Fibroblast of mammary gland (primary cell): Measurements from ENCODE around the gene SLC25A25.
"Not testable (repeated sequence)": the region's sequence is repeated elsewhere in the genome, so short reads cannot be mapped to it uniquely, and the experiment has no call there.

Source experiments
- DNase-seq: peaks from one replicate; pipeline ENCODE4 v3.0.0-alpha.2; 2010; ENCODE audit warnings: low read depth
- H3K4me3 ChIP-seq: 2 replicates; pipeline ENCODE4 v1.5.1; 2011; ENCODE audit warnings: low read depth, mild to moderate bottlenecking, low read length, moderate library complexity; ENCODE audit not compliant: control insufficient read depth
- TF ChIP-seq, protein P1 (sequence below): conservative IDR thresholded peaks from 2 replicates; pipeline ENCODE4 v1.5.1; 2011; ENCODE audit warnings: low read depth, low read length, inconsistent platforms; ENCODE audit not compliant: control insufficient read depth, insufficient read depth

Gene SLC25A25

DNA sequence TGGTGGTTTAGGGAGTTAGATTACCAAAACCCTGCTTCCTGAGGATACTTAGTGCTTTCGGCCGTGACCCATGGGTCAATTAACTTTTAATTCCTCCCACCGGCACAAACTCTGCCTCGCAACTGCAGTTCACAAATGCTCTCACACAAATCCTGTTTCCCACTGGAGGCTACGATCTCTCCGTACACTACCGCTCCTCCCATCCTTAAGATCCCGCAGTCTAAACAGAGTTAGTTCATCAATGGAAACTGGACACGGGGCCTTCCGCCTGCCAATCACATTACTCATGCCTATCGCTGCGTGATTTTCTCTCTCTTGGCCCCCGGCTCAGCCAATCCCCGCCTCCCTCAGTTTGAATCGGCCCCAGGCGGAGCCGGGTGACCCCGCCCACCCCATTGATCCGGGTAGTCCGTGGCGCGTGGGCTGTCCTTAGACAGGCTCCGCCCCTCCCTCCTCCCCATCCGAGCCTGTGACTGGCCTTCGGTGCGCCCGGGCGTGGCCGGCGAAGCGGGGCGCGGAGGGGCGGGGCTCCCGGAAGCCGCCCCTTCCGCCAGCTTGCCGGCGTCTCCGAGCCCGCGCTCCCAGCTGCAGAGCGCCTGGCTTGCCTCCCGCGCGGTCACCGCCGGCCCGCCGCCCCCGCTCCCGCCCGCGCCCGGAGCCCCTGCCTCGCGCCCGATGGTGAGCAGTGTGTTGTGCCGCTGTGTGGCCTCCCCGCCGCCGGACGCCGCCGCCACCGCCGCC lies at the start of gene SLC25A25:
SLC25A25 (plus strand) TSS at position 588 of the 741 bp plus-strand sequence; CDS start at position 676, 88 bp downstream.
- TF ChIP-seq, protein P1, sequence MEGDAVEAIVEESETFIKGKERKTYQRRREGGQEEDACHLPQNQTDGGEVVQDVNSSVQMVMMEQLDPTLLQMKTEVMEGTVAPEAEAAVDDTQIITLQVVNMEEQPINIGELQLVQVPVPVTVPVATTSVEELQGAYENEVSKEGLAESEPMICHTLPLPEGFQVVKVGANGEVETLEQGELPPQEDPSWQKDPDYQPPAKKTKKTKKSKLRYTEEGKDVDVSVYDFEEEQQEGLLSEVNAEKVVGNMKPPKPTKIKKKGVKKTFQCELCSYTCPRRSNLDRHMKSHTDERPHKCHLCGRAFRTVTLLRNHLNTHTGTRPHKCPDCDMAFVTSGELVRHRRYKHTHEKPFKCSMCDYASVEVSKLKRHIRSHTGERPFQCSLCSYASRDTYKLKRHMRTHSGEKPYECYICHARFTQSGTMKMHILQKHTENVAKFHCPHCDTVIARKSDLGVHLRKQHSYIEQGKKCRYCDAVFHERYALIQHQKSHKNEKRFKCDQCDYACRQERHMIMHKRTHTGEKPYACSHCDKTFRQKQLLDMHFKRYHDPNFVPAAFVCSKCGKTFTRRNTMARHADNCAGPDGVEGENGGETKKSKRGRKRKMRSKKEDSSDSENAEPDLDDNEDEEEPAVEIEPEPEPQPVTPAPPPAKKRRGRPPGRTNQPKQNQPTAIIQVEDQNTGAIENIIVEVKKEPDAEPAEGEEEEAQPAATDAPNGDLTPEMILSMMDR = no peak
- peak within 1 kb of the TSS; percentile 84 for H3K4me3 ChIP-seq
- DNase-seq = peak; percentile 99

DNA sequence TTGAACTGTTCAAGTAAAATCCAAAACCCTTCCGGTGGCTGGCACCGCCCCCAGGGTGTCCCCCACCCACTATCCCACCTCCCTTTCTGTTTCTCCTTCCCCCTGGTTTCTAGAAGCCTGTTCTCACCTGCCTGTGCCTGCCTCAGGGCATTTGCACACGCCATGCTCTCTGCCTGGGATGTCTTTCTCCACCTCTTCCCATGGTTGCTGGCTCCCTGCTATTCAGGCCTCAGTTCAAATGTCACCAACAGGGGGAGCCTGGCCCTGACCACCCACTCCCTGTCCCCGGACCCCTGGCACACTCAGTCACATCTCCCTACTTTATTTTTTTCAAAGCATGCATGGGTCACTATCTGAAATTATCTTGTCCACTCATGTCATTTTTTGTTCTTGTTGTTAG lies 47.3 kb upstream of the SLC25A25 start:
- TF ChIP-seq, protein P1 = peak; percentile 10
- no peak overlapping the region for H3K4me3 ChIP-seq
- no peak for DNase-seq

DNA sequence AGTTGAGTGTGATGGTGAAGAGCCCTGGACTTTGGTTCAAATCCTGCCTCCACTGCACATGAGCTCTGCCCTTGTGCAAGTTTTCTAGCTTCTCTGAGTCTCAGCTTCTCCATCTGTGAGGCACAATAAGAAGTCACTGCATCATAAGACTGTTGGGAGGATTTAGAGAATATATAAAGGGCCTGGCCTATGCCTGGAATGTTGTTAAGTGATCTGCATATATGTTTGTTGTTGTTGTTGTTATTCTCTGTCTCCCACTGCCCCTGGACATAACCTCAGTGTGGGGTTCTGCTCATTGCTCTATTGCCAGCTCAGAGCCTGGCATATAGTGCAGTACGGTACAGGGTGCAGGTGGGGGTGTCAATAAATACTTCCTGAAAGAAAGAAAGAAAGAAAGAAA lies 46.9 kb upstream of the SLC25A25 start:
- no peak overlapping the region for H3K4me3 ChIP-seq
- TF ChIP-seq, protein P1 = no peak
- no peak for DNase-seq

DNA sequence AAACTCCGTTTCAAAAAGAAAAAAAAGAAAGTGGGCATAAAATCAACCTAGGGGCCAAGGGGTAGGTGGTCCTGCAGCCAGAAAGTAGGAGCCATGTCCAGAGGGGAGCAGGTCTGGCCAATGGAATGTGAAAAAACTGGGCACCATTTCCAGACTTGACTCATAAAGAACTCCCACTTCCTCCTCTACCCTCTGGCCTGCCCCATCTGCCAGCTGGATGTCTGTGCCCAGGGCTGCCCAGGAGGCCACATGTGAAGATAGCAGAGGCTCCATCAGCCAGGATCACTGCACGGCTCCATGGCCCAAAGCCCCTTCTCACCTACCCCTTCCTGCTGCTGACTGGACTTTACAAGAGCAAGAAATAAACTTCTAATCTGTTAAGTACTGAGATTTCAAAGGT lies 45.1 kb upstream of the SLC25A25 start:
- no peak for DNase-seq
- TF ChIP-seq, protein P1 = no peak
- H3K4me3 ChIP-seq = no peak overlapping the region

DNA sequence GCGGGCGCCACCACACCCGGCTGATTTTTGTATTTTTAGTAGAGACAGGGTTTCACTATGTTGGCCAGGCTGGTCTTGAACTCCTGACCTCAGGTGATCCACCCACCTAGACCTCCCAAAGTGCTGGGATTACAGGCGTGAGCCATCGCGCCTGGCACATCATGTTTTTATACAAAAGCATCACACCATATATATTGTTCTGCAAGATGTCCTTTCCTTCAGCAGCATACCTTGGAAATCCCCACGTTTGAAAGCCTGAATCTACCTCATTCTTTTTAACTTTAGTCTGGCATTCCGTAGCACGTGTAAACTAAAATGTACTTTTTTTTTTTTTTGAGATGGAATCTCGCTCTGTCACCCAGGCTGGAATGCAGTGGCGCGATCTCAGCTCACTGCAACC lies 44.4 kb upstream of the SLC25A25 start:
- DNase-seq, H3K4me3 ChIP-seq: not testable (repeated sequence)

DNA sequence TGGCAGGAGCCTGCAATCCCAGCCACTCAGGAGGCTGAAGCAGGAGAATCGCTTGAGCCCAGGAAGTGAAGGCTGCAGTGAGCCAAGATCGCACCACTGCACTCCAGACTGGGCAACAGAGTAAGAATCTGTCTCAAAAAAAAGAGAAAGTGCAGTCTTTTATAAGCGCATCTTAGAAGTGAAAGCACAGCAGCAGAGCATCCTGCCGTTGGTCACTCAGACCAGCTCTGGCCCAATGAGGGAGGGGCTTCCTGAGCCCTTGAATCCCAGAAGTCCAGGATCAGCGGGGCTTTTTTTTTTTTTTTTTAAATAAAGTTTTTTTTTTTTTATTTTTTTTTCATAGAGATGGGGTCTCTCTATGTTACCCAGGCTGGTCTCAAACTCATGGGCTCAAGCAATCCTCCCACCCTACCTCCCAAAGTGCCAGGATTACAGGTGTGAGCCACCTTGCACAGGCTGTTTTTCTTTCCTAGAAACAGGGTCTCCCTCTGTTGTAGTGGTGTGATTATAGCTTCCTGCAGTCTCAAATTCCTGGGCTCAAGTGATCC lies 43.2 kb upstream of the SLC25A25 start:
- TF ChIP-seq, protein P1 = no peak
- no peak for DNase-seq
- H3K4me3 ChIP-seq = no peak overlapping the region

DNA sequence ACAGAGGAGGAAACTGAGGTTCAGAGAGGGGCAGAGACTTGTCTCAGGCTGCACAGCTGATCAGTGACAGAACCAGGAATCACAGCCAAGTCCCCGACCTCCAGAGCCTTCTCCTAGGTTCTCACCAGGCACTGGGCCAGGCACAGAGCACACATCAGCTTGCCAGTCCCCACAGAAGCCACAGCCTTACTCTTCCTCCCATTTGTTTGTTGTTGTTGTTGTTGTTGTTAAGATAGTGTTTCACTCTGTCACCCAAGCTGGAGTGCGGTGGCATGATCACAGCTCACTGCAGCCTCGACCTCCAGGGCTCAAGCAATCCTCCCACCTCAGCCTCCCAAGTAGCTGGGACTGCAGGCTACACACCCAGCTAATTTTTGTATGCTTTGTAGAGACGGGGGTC lies 42.3 kb upstream of the SLC25A25 start:
- no peak overlapping the region for H3K4me3 ChIP-seq
- TF ChIP-seq, protein P1 = no peak
- DNase-seq = no peak
